NCI-H69 (cell line): ENCODE measurements around the gene SGMS1.
"Not testable (repeated sequence)": the region's sequence is repeated elsewhere in the genome, so short reads cannot be mapped to it uniquely, and the experiment has no call there.

Source experiments
- DNase-seq: peaks from one replicate; lab custom pipeline; 2025; lab: John Stamatoyannopoulos, UW

Gene SGMS1

DNA sequence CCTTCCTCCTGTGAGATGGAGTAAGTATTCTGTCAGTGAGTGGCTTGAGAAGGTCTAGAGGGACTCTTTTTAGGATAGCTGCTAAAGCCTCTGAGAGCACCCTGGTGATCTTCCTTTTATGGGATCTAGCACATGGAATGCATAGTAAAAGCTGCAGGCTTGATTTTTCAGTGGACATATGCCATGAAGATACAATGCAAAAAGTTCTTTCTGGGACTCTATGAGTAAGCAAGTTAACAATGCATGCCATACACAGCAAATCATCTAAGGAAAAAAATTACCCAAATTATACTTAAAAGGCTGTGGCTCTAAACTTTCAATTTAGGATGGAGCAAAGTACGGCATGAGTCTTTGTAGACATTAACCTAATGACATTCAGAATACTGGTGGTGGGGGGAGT is 154.5 kb downstream of the SGMS1 start:
- DNase-seq = no peak

DNA sequence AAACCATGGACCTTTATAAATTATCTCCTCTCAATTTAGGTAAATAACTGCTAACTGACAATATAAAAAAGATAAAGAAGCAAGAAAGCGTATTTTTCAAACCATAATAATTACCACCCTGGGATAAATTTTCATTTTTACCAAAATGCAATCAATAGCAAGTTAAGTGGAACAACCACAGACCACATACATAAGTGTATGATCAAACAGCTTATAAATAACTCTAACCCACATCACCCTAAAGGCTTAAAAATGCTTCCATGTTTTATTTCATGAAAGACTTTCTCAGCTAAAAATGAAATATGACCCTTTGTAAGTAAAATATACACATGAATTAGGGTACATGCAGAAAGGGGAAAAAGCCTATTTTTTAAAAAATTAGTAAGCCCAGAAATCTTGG is 156.5 kb downstream of the SGMS1 start:
- no peak for DNase-seq

DNA sequence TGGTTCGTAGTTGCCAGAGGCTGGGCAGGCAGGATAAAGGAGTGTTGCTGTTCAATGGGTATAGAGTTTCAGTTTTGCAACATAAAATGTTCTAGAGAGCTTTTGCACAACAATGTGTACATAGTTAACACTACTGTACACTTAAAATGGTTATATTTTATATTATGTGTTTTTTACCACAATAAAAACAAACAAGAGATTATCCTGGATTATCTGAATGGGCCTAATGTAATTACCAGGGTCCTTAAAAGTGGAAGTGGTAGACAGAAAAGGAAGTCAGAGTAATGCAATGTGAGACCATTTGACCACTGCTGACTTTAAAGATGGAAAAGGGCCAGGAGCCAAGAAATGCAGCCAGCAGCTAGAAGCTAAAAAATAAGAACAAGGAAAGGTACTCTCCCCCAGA is 159.7 kb downstream of the SGMS1 start:
- DNase-seq = no peak

DNA sequence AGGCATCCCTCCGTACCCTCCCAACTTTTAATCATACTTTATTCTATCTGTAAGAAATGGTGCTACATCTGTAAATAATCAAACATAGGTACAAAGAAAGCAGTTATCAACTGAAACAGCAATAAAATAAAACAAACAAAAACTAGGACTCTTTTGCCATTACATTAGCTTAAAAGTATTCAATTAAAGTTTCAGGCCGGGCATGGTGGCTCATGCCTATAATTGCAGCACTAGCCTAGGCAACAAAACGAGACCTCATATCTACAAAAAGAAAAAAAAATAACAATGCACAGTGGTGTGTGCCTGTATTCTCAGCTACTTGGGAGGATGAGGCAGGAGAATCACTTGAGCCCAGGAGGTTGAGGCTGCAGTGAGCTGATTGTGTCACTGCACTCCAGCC is 161.9 kb downstream of the SGMS1 start:
- no peak for DNase-seq

DNA sequence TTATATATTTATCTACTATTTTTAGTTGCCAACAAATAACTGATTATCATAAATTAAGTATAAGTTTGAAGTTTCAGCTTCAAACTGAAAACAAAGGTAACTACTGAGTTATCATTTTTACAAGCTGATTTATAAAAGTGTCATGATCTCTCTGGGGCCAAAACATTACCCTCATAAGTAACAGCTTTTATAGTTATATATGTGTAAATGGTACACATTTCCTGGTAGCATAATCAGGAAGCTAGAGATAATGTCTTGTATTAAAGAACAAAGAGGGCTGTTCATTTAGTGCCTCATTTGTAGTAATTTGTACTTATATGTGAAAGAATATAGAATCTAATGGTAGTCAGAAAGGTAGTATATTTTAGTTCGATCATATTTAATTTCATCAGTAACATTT is 162.6 kb downstream of the SGMS1 start:
- no peak for DNase-seq

DNA sequence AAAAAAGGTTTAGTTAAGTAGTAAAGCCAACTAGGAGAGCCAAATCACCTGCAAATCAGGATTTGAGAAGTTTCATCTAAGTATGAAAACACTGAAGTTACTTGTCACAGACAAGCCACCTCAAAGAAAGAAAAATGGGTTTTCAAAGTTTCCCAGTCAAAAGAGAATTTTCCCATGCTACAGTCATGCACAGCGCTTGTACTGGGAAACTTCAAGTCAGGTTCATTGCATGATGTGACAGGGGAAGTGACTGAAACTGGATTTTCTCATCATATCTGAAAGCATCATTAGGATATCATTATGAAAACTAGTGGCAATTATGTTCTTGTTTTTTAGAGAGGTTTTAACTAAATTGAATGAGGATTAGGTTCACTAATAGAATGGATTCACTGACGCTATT is 167.0 kb downstream of the SGMS1 start:
- no peak for DNase-seq

DNA sequence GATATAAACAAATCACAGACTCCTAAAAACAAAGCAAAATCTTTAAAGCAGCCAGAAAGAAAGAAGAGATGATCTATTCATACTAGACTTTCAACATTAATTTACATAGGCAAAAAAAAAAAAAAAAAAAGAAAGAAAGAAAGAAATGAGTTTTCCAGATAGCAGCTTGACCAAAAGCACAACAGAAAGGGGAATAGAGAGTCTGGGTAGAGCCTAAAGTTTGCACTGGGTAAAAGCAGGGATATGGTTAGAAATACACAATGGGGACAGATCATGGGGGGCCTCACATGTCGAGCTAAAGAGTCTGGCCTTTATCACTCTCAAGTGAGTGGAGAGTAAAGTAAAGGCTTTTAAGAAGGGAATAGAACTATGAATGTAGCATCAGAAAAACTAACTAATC is 169.8 kb downstream of the SGMS1 start:
- DNase-seq = no peak

DNA sequence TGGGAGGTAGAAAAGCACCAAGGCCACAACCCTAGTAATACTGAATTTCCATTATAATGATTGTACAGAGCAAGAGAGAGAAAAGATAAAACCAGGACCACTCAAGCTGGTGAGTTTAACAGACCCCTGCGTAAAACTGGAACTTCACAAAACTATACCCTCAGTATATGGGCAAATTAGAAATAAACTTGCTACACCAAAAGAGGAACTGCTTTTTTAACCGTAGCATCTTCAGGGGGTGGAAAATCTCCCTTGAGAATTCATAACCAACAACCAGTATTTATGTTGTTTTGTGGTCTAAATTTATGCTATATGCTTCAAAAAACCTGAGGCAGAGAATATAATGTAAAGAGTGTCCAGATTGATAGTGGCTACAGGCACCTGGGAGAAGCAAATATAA is 171.2 kb downstream of the SGMS1 start:
- DNase-seq = no peak

DNA sequence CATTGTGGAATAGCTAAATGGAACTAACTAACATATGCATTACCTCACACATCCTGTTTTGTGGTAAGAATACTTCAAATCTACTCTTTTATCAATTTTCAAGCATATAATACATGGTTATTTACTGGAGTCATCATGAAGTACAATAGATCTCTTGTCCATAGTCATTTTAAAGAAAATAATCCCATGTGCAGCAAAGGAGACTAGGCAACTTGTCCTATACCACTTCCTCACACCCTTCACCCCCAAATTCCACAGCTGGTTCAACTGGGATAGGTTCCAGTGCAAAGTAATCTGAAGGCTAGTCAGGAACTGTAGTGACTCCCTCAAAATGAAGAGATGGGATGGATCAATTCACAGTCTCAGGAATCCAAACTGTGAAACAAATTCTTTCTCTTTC is 176.1 kb downstream of the SGMS1 start:
- DNase-seq = no peak

DNA sequence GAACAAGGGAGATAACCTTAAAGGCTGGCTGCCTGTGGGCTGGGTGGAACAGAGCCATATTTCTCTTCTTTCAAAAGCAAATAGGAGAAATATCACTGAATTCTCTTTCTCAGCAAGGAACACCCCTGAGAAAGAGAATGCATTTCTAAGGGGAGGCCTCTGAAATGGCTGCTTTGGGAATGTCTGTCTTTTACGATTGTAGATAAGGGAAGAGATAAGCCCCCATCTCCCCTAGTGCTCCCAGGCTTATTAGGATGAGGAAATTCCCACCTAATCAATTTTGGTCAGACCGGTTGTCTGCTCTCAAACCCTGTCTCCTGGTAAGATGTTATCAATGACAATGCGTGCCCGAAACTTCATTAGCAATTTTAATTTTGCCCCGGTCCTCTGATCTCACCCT is 178.0 kb downstream of the SGMS1 start:
- DNase-seq = not testable (repeated sequence)

DNA sequence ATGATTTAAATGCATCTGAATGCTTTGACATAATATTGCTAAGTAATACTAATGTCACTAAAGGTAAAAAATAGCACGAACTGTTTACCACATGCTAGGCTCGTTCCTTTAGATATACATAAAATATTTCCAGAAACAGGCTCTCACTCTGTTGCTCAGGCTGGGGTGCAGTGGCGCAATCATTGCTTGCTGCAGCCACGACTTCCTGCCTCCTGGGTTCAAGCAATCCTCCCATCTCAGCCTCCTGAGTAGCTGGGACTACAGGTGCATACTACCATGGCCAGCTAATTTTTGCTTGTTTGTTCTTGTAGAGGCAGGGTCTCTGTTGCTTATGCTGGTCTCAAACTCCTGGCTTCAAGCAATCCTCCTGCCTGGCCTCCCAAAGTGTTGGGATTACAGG is 183.3 kb downstream of the SGMS1 start:
- DNase-seq = no peak

DNA sequence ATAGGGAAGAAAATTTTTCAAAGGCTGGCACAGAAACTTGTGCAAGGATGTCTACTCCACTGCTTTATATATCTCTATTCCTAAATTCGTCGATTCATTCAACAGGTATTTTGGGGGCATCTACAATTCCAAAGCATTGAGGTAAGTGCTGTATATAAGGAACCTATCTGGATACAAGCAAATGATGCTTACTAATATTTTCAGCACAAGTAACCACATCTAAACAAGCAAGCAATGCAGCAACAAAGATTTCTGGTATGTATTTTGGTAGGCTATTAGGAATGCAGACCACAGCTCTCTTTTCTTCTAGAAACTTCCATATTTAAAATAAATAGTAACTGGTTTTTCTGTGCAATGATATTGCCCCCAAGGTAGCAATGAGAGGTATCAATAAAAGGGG is 183.9 kb downstream of the SGMS1 start:
- DNase-seq = no peak

DNA sequence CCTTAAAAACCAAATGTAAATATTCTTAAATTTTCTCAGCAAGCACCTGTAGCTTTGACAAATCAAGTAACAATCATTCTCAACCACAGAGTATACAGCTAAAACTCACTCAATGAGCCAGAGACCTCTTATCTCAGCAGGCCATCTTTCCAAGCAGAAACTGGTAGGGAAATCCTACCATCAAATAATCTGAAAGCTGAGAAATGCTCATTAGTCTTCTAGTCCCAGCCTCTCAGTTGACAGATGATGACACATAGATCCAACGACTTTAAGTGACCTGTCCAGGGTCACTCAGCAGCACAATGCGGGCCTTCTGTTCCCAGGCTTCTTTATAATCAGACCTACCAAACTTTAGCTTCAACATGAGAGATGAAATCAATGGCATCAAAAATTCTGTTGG is 184.6 kb downstream of the SGMS1 start:
- no peak for DNase-seq

DNA sequence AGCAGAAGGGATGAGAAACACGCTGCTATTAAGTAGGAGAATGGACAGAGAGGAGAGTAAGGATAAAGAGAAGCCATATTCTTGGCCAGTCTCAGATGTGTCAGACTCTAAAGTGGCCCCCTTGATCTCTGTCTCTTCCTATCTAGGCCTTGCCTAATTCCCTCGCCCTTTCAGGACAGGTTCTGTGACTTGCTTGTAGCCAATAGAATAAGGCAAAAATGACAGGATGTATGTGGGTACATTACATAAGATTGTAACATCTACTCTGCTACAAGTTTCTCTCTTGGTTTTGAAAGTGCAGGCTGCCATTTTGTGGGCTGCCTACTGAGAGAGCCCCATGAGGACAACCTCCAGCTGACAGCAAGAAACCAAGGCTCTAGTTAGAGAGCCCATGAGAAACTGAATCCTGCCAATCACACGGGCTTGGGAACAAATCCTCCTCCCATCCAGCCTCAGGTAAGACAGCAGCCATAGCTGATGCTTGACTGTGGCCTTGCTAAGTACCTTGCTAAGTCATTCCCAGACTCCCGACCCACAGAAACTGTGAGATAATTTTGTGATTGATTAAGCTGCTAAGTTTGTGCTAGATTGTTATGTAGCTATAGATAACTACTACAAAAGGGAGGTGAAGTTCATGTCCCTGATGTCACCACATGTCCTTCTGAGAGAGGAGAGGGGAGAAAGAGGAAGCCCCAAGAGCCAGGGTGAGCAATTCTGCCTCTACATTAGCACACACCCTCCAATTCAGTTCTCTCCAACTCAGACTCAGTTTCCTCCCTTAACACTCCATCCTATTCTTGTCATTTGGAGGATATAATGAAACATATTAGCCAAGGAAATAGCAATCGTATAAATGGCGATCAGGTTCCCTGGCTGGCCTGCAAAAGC is 185.5 kb downstream of the SGMS1 start:
- DNase-seq = no peak

DNA sequence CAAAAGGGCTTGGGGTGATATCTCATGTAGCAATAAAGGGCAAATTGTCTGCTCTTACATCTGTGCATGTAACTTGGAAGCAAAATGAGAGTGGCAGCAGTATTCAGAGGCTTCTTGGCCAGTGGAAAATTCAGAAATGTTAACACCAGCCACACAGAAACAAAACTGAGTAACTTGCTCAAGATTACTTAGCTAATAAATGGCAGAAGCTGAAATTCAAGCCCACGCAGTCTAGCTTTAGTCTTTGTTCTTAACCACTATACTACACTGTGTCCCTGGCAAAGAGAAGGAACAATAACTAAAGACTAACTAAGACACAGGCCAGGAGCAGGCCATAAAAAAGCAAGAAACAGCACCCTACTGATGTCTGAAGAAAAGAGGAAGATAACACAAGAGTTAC is 186.5 kb downstream of the SGMS1 start:
- no peak for DNase-seq

DNA sequence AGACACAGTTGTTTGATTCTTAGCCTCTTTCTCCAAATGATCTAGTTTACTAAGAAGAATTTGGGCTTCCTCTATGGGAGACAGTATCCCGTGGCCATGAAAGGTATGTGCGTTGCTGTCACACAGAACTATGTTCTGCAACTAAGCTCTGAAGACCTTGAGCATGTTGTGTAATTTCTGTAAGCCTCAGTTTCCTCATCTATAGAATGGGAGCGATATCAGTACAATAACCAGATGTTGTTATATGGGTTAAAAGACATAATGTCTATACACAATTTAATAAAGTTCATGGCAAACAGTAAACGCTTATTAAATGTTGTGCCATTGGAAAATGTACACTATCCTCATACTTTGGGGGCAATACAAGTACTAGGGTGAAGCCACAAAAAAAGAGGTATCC is 187.0 kb downstream of the SGMS1 start:
- no peak for DNase-seq

DNA sequence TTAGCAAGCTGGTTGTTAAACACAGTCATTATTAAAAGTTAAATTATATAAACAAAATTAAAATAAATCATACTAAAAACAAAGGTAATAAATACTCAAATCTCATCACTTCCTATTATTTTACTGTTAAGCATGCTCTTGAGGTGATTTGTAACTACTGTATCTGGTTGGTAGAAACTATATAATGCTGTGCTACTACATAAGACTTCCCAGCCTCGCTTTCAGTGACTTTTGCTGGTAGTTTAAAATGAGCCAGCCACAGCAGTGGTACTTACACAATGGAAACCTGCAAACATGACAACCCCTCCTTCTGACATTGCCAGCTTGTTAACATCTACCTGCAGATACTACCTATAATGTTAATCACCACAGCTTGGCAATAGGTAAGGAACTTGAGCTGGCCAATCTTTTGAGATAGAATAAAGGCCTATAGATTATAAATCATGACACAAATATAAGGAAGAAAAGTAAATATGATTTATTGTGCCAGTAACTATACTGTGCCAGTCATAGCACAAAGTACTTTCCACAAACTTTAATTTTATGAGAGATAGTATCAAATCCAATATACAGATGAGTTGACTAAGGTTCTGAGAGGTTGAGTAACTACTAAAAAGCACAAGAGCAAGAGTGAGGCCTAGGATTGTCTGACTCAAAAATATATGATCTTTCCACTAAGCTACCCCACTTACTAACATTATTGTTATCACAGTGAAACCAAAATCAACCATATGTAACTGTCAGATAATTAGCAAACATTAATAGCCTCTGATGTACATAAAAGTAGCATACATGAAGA is 191.3 kb downstream of the SGMS1 start:
- DNase-seq = peak; percentile 14

DNA sequence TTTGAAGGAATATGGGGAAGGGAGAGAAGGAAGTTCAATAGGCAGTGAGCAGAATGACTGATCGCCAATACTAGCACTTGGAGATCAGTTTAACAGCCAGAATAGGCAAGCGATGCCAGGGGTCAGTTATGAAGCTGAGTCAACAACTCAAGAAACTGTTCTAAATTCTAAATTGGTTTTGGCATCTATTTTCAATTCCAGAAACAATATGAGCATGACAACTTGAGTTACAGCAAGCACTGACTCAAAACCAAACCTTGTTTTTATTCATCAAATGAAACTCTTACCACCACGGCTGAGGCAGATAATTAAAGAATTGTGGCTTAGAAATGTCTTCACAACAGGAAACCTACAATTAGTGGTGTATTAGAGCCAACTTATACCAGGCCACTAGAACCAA is 192.0 kb downstream of the SGMS1 start:
- DNase-seq = peak; percentile 48

DNA sequence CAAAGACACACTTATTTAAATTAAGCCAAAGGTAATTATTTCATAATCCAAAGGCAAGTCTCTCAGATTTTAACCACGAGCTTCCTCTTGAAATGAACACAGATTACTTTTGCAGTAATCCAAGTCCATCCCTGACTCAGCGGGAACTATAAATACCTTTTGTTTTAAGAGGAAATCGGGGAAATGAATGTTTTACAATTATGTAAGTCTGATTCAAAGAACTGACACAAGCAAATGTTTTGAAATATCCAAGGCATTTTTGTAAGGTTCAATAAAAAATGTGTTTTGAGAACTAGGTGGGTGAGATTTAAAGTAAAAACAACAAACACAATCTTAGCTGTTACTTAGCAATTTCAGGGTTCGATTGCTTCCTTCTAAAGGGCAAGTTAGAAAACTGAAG is 192.6 kb downstream of the SGMS1 start:
- no peak for DNase-seq

DNA sequence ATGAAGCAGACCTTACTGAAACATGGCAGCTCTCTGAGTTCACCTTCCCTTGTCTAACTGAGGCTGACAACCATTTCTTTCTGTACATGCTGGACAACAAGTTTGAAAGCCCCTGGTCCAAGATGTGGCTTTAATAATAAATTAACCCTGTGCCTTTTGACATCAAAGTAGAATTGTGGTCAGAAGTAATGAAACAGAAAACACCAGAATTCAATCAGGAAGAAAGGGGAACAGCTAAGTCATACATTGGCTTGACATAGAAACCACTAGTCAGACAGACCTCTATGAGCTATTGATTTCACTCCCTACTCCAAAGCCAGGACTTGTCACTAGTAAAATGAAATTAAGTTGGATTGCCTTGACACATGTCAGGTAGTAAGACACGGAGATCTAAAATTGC is 197.3 kb downstream of the SGMS1 start:
- DNase-seq = no peak

DNA sequence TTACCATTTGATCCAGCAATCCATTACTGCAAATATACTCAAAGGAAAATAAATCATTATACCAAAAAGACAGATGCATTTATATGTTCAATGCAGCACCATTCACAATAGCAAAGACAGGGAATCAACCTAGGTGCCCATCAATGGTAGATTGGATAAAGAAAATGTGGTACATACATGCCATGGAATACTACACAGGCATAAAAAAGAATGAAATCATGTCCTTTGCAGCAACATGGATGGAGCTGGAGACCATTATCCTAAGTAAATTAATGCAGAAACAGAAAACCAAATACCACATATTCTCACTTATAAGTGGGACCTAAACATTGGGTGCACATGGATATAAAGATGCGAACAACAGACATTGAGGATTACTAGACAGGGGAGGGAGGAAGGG is 198.5 kb downstream of the SGMS1 start:
- not testable (repeated sequence) for DNase-seq

DNA sequence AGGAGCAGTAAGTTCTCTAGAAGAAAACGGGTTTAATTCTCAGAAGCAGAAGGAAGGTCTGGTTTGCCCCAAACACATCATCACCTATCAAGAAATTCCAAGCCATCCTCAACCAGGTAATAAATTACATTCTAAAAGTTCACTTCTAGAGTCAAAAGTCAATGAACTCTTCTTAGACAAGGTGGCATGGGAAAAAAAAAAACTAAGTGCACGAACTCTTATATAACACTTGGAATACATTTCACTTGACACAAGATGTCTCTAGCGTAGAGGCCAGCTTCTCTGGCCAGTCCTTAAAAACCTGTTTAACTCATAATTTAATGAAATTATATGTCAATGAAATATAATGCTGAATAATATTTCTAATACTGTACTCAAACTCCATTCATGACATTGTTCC is 200.3 kb downstream of the SGMS1 start:
- no peak for DNase-seq

DNA sequence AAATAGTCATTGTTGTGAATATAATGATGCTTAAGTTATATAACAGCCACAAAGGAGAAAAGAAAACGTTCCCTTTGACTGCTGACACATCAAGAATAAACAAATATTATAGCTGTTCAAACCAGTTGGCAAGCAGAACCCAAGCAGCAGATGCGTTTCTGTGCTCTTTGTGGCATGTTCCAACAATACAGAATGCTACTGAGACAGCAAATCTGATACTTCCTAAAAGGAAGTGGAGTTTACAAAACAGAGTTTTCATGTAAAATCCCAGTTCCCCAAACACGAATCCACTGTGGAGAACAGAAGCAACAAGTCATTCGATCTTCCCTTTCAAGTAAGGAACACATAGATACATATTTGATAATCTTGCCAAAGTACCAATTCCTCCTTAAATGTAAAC is 201.5 kb downstream of the SGMS1 start:
- DNase-seq = peak; percentile 4
